Neutrophil (primary cell): ENCODE data around the gene HSPBP1.
A peak's percentile ranks its signal among the peaks of the same experiment; 100 is the strongest.

Experiments
- H3K27ac ChIP-seq: fragments of 200-600 bp; sonication (generic); 2 replicates; pipeline ENCODE4 v1.5.1; 2016; ENCODE audit warnings: mild to moderate bottlenecking, moderate library complexity
- H3K27me3 ChIP-seq: fragments of 200-600 bp; sonication (generic); 2 replicates; pipeline ENCODE4 v1.6.0; 2016; ENCODE audit warnings: mild to moderate bottlenecking
- H3K36me3 ChIP-seq: fragments of 200-600 bp; sonication (generic); 2 replicates; pipeline ENCODE4 v1.5.1; 2017
- H3K4me1 ChIP-seq, 2 experiments: fragments of 200-600 bp in 1 of 2; sonication (generic) in 1 of 2; 1 replicate in 1 of 2; 2 replicates in 1 of 2; pipeline versions ENCODE4 v1.5.1 to v1.6.1; 2013 to 2016; ENCODE audit warnings: low read depth in 1 of 2, low read length in 1 of 2, mild to moderate bottlenecking in 1 of 2, moderate library complexity in 1 of 2; ENCODE audit not compliant: control insufficient read depth in 1 of 2, insufficient read depth in 1 of 2
- H3K4me3 ChIP-seq, 2 experiments: fragments of 200-600 bp in 1 of 2; sonication (generic) in 1 of 2; 1 replicate in 1 of 2; 2 replicates in 1 of 2; pipeline ENCODE4 v1.5.1; 2013 to 2016; ENCODE audit warnings: low read depth in 1 of 2, low read length in 1 of 2, mild to moderate bottlenecking in 1 of 2, moderate library complexity in 1 of 2
- H3K9me3 ChIP-seq: fragments of 200-600 bp; sonication (generic); 2 replicates; pipeline ENCODE4 v1.5.1; 2016
- CTCF ChIP-seq: fragments of 200-600 bp; sonication (generic); IDR thresholded peaks from 2 replicates; pipeline ENCODE4 v1.5.1; 2016; ENCODE audit warnings: antibody characterized with exemption

Gene HSPBP1

GRCh38 chr19:55216461-55217198, 63.3 kb downstream of the HSPBP1 start:
- Histone ChIP-seq H3K27ac (no peak overlapping the region), H3K4me1 (peaks cover 0 to 8% of the 10 kb centered on the region in 2 experiments), H3K27me3 (peaks cover 32% of the 10 kb centered on the region), H3K36me3 (no peaks in the 10 kb centered on the region), H3K4me3 (peak overlapping the region in 1 of 2 experiments; percentile 18), H3K9me3 (no peaks in the 10 kb centered on the region)
- no peak for TF ChIP-seq CTCF

GRCh38 chr19:55213547-55213946, 66.4 kb downstream of the HSPBP1 start:
- TF ChIP-seq CTCF: no peak
- Histone ChIP-seq H3K4me3 (no peak overlapping the region), H3K9me3 (no peaks in the 10 kb centered on the region), H3K36me3 (no peaks in the 10 kb centered on the region), H3K27me3 (peaks cover 47% of the 10 kb centered on the region), H3K27ac (no peak overlapping the region), H3K4me1 (peaks cover 0 to 8% of the 10 kb centered on the region in 2 experiments)

- H3K27ac ChIP-seq: no peak overlapping the region
- H3K36me3 ChIP-seq: no peaks in the 10 kb centered on the region
- peaks cover 46% of the 10 kb centered on the region for H3K27me3 ChIP-seq
- no peak overlapping the region for H3K4me3 ChIP-seq
- H3K4me1 ChIP-seq: peaks cover 0 to 8% of the 10 kb centered on the region in 2 experiments
- peak; percentile 42 for TF ChIP-seq CTCF
- no peaks in the 10 kb centered on the region for H3K9me3 ChIP-seq
Observed at GRCh38 chr19:55212447-55212846, 67.5 kb downstream of the HSPBP1 start.
